ENCODE measurements around the gene ANKRD33B.
"Not testable (repeated sequence)": the region's sequence is repeated elsewhere in the genome, so short reads cannot be mapped to it uniquely, and the experiment has no call there.

The ANKRD33B gene

DNA sequence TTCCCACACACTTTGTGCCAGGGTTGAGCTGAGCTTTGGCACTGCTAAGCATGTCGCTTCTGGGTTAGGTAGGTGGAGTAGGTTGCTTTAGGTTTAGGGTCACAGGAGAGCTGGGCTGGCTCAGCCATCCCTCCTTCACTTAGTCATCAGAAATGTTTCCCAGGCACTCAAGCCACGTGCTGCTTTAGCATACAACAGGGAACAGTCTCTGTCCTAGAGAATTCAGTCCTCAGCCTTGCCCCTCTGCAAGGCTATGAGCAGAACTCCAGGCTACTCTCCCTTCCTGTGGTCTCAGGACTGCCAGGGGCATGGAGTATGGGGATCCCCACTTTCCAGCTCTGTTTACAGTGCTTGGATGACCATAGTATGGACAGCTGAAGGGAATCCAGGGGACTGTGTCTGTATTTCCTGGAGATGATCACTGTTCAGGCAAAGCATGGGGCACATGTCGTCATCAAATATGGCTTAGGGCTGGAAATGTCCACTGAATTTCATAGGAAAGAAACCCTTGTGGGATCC is 7.5 kb upstream of the ANKRD33B start:
- in situ Hi-C loops (cut with MboI; ENCODE audit: low sequenced_read_pairs) = no loop called here

DNA sequence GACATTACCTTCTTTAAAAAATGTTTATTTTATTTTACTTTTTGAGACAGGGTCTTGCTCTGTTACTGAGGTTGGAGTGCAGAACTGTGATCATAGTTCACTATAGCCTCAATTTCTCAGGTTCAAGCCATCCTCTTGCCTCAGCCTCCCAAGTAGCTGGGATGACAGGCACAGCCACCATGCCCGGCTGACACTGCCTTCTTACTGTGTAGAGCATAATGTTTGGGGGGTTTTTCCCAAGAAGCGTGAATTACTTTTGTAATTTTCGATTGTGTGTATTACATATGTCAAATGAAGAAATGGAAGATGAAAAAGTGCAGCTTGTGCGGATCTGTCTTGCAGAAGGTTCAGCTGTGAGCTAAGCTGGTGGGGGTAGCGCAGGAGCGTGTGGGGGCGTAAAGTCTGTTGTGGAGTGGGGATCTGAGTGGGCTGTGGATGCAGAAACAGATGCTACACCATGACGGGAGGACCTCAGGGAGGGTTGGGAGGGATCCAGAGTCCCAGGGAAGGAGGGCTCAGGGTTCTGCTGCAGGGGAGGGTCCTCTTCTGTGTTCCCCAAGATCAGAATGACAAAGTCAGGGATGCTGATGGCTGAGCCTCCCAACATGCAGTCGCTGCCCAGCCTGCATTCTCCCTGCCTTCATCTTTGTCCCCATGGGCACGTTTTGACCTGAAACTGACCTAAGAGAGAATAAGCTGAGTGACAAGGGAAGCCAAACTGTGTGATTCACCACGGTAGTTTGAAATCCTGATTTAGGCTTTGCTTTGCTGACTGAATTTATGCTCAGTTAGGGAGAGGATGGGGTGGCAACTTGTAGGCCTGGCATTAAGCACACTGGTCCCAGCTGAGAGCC is 6.8 kb upstream of the ANKRD33B start:
- in situ Hi-C loops (cut with MboI; ENCODE audit: low sequenced_read_pairs) = no loop called here

DNA sequence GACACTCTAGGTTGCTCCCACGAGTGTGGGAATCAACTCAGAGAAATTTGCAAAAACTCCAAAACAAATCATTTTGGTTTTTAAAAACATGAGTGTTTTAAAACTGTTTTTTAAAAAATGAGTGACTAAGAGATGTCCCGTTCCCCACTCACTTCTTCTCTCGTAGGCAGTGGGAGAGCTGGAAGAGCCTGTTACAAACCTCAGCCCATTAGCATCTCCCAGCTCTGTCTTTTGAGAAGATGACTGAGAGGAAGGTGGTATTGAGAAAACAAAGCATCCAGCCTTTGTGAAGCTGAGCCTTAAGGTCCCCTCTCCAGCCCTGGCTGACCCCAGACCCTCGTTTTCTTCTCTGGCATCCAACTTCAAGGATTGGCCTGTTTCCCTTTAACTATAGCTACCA is 4.7 kb upstream of the ANKRD33B start:
- in situ Hi-C loops (cut with MboI; ENCODE audit: low sequenced_read_pairs) = no loop called here

DNA sequence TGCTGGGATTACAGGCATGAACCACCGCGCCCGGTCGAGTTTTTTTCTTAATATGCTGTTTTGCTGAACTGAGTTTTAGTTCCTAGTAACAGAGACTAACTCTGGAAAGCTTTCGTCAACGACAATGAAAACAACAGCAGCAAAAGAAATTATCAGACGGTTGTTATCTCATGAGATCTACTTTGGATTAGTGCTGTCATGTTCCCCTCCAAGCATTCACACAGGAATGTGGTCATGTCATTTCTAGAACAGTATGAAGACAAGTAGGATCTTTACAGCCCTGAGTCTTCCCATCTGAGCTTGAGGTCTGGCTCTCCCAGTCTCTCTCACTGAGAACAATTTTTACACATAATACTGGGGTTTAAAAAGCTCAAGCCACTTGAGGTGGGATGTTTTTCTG is 4.0 kb upstream of the ANKRD33B start:
- in situ Hi-C loops (cut with MboI; ENCODE audit: low sequenced_read_pairs) = no loop called here

DNA sequence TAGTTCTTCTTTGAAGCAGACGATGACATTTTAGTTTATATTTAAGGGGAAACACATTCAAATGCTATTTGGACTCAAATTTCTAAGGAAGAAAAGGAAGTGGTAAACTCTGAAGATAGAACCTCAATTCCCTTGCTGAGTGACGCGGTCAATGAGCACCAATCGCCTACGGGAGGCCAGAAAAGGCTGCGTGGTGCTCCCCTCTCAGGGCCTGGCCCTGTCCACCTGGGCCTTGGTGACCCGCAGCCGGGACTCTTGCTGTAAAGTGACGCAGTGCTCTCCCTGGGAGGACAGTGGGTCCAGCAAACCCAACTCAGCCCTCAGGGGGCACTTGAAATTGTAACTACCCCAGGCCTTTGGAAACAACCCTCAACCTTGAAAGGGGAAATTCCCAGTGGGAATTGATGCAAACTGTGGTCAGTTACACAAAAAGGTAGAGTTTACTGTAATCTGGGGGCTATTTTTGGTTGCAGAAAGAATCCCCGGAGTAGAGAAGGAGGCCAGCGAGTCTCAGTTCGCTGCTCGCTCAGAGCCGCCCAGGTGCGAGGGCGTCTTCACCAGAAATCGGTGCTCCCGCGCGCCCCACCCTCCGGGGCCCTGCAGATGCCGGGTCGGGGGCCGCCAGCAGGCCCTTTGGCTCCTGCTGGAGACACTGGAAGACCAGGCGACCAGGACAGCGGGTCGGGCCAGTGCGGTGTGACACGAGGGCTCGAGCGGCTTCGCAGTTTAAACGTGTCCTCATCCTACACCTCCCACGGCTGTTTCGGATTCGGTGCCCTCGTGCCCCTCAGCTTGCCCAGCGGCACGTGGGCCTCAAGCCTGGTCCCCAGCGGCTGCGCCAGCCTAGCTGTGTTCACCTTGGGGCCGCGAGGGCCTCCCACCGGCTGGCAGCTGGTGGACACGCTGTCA is 1.4 kb upstream of the ANKRD33B start:
- in situ Hi-C loops (cut with MboI; ENCODE audit: low sequenced_read_pairs) = no loop called here

DNA sequence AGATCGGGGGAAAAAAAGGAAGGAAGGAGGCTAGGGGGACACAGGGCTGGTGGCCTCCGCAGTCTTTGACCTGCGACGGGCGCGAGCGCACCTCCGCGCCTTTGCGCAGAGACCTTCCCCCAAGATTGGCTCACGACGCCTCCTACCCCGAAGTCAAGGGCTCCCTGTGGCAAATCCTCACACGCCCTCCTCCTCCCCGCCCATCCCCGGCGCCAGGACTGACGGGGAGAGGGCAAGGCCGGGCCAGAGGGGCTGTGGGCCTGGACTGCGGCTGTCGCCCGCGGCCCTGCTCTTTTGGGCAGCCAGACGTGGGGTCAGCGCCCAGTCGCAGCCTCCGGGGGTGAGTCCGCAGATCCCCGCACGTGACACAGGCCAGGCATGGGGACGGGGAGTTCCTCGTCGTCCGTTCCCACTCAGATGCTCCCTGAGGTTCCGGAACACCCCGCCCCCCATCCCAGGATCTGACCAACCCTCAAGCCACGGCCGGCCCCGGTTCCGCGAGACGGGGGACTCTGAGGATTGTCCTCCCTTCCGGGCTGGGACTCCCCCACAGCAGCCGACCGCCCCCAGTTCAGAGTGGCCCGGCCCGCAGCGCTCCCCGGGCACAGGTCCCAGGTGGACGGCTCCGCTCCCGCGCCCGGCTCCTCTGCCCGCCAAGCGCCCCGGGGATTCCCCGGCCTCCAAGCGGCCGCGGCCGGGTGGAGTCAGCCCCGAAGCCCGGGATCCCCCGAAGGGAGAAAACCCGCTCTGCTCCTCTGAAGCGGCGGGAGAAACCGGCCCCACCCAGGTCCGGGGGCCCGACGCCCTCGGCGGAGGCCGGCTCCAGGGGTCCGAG is 543 bp upstream of the ANKRD33B start:
- in situ Hi-C loops (cut with MboI; ENCODE audit: low sequenced_read_pairs) = no loop called here

DNA sequence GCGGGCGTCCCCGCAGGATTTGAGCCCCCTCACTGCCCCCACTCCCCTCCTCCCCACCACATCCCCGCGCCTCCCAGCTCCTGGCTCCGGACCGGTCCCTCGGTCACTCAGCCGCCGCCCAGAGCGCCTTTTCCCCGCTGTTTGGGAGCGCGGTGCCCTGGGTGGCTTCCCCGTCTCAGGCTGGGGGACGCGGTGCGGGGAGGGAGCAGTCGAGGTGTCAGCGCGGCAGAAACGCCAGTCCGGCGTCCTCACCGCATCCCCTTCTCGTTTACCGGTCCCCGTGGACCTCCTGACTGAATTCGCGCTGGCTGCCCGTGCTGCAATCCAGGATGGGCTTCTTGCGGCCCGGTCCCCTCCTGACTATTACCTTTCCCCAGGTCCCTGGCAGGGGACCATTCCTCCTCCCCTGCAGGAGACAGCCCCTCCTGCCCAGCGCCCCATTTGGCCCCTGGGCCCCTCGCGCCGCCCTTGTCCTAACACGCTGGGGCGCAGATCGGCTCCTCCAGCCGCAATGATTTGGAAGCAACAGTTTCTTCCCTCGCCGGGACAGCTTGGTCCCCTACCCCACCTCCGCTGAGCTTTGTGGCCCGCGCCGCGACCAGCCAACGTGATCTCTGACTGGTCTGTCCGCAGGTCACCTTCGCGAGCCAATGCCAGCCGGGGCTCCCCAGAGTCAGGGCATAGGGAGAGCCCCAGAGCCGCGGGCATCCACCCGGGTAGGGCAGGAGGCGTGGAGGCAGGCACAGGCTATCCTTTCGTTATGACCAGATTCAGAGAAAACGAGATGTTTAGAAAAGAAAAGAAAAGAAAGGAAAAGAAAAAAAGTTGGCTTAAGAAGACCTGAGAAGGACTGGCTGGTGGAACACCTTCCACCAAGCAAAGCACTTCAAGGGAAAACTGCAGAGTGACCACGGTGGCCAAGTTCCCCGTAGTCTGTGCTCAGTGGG is 1.2 kb downstream of the ANKRD33B start:
- in situ Hi-C loops (cut with MboI; ENCODE audit: low sequenced_read_pairs) = no loop called here

DNA sequence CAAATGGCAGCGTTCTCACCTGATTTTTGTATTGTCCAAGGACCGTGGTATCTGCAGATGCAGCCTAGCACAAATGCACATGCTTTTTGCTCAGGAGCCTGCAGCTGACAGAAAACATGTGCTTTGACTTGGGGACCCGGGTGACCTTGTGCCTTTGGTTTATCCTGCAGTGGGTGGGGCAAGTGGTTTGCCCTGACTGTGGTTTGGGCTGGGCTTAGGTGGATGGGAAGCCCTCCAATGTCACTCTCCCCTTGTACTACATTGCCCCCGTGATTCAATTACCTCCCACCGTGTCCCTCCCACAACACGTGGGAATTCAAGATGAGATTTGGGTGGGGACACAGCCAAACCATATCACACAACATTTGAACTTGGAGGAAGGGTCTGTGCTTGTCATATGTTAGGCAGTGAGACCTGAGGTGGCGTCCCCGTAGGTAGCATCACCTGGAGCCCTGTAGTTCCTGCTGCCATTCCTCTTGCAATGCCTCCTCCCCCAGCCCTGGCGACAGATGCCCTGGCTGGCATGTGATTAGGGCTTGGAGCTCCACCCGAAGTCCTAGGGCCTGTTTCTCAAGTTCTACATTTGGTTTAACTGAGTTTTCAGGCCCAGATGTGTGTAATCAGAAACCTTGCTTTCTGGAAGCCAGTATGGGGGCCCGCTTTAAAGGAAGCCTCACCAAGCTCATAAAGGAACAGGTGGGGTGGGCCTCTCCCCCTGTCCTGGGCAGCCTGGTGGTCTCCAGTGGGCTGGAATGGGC is 2.1 kb downstream of the ANKRD33B start:
- in situ Hi-C loops (cut with MboI; ENCODE audit: low sequenced_read_pairs) = no loop called here

DNA sequence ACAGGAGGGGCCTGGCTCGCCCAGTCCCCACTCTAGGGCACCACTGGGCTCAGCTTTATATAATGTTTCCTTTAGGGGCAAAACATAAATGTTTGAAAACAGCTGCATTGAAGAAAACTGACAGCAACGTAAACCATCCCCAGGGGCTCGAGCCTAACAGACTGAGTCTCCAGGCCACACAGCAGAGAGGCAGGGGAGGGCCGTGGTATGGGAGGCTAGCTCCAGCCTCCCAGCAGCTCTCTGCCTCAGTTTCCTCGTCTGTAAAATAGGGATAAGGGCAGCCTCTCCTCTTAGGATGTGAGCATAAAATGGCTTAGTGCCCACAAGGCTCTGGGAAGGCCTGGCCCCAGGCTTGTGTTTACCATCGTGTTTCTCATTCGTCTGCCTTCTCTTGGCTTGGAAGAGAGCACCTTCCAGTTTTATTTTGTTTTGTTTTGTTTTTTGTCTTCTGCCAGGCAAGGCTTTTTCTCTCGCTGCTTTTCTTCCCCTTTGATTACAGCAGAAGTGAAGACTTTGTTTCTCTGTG is 2.7 kb downstream of the ANKRD33B start:
- in situ Hi-C loops (cut with MboI; ENCODE audit: low sequenced_read_pairs) = no loop called here

DNA sequence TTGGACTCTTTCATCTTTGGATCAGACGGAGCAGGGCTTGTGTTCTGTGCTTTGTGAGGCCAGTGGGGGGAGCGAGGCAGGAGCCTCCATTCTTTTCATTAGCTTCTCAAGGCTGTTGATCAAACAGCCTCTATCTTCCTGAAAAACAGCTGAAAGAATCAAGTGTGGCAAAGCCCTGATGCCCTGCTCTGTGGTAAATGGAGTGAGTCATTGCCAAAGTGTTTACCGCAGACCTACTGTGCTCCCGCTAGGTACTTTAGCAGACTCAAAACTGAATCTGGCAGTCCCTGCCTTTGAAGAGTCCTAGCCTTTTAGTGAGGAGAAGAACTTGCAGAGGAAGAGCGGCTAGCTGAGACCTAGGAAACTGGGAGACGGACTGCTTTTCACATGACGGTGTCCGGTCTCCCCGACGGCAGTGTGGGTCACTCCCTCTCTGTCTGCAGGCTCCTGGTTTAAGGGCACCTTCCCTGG is 3.3 kb downstream of the ANKRD33B start:
- in situ Hi-C loops (cut with MboI; ENCODE audit: low sequenced_read_pairs) = no loop called here

DNA sequence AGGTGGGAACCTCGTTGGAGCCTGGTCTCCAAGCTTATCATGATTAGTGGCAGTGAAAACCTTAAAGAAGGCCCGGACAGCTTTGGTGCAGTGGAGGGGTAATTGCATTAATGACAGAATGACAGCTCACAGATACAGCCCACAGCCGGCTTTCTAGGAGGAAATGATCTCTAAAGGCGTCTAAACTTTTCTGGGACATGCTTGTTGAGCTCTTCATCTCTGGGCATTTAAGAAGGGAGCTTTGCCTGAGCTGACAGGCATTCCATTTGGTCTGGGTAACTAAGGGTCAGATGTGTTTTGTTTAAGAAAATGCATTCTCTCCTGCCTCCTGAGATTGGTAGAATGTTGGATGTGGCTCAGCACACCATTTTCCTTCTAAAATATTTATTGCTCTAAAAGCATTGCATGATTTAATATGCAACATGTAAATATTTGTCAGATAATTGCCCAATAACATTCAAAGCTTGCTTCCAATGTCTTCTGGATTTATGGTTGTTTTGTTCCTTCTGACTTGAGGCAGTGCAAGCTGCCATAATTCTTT is 4.0 kb downstream of the ANKRD33B start:
- in situ Hi-C loops (cut with MboI; ENCODE audit: low sequenced_read_pairs) = no loop called here

DNA sequence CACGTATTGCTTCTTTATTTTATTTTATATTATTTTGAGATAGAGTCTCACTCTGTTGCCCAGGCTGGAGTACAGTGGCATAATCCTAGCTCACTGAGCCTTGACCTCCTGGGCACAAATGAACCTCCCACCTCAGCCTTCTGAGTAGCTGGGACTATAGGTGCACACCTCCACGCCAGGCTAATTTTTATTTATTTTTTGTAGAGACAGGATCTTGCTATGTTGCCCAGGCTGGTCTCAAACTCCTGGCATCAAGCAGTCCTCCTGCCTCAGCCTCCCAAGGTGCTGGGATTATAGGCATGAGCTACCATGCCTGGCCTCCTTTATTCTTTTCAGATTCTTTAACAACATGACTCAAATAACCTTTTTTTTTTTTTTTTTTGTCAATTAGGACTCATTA is 6.7 kb downstream of the ANKRD33B start:
- in situ Hi-C loops (cut with MboI; ENCODE audit: low sequenced_read_pairs) = not testable (repeated sequence)

DNA sequence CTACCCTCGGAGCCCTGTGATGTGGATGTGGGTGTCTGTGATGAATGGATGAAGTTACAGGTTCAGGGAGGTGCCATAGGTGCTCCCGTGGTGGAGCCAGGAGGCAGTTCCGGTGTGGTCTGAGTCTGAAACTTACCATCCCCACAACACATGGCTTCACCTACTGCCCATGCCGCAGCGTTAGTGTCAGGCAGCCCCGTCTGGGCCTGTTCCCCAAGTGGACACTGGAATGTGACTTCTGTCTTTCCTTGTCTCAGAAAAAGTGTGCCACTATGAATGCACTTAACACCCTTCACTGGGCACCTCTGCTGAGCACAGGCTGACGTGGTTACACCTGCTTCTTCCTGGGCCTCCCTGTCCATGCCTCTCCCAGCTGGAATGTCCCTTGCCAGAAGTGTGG is 8.6 kb downstream of the ANKRD33B start:
- in situ Hi-C loops (cut with MboI; ENCODE audit: low sequenced_read_pairs) = no loop called here

DNA sequence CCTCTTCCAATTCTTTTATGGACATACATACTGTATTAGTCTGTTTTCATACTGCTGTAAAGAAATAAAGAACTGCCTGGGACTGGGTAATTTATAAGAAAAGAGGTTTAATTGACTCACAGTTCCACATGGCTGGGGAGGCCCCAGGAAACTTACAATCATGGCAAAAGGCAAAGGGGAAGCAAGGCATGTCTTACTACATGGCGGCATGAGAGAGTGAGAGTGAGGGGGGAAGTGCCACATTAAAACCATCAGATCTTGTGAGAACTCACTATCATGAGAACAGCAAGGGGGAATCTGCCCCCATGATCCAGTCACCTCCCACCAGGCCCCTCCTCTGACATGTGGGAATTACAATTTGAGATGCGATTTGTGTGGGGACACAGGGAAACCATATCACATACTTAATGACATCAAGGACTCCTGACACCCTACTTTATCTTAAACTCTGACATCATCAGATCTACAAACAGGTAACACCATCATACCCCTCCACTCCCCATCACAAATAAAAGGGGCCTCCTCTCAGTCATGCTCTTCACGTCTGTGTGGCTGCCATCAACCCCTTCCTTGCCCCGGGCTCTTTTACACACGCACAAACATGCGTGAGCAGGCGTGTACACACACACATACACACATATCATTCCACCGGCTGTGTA is 9.7 kb downstream of the ANKRD33B start:
- in situ Hi-C loops (cut with MboI; ENCODE audit: low sequenced_read_pairs) = no loop called here

DNA sequence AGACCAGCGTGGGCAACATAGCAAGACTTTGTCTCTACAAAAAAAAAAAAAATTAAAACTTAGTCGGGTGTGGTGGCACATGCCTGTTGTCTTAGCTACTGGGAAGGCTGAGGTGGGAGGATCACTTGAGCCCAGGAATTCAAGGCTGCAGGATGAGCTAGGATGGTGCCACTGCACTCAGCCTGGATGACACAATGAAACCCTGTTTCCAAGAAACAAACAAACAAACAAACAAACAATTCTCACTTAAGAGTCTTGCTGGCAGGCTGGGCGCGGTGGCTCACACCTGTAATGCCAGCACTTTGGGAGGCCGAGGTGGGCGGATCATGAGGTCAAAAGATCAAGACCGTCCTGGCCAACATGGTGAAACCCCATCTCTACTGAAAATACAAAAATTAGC is 11.0 kb downstream of the ANKRD33B start:
- in situ Hi-C loops (cut with MboI; ENCODE audit: low sequenced_read_pairs) = not testable (repeated sequence)

DNA sequence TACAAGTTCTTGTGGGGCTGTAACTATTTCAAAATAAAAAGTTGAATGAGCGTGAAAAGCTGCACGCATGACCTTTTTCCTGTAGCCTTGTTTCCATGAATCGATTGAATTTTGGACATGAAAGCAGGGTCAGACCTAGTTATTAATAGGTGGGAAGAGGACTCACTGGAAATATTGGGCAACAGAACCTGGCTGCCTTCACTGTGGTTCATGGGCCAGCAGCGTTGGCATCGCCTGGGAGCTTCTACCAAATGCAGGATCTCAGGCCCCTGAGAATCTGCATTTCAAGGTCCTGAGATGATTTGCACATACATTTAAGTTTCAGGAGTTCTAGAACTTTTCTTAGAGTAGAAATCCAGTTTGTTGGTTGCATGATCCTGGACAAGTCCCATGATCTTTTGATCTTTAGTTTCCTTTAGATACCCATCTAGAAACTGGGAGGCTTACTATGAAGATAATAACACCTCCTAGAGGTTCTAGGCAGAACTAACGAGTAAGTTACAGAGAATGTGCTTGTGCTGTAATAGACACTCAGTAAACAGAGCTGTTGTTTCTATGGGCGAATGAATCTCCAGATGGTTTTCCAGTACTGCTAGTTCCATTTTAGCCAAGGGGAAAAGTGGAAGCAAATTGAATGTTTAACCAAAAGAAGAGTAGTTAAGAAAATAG is 12.4 kb downstream of the ANKRD33B start:
- in situ Hi-C loops (cut with MboI; ENCODE audit: low sequenced_read_pairs) = no loop called here

DNA sequence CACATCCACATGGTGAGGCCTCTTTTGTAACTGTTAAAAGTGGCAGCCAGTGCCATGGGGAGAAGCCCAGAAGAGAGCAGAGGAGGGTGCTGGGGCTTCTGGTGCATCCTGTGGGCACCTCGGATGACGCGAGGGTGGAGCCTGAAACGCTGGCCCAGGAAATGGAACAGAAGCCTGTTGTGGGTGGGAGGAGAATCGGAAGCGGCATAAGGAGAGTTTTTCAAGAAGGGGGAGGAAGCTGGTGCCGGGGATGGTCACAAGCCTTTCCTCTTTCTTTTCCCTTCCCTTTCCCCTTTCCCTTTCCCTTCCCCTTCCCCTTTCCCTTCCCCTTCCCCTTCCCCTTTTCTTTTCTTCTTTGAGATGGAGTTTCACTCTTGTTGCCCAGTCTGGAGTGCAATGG is 12.9 kb downstream of the ANKRD33B start:
- in situ Hi-C loops (cut with MboI; ENCODE audit: low sequenced_read_pairs) = no loop called here

Data from HL-60/S4 treated with retinoic acid at 250 ng/mL for 4 days and 3 days (cell line).